Vagina (tissue), 2 donors: ENCODE data around the gene OSM.

Source experiments
- CTCF ChIP-seq, 3 experiments: fragments of 450-650 bp in 2 of 3; fragments of 200-600 bp in 1 of 3; sonication (generic) in 1 of 3; IDR thresholded peaks; one replicate each; pipeline ENCODE4 v1.5.1; 2017 to 2019; ENCODE audit warnings: antibody characterized with exemption in 3 of 3, mild to moderate bottlenecking in 2 of 3, moderate library complexity in 2 of 3
- POLR2A ChIP-seq, 2 donors: fragments of 450-650 bp; IDR thresholded peaks; one replicate each; pipeline ENCODE4 v1.6.1; 2017; ENCODE audit warnings: antibody characterized with exemption in 2 of 2, mild to moderate bottlenecking in 2 of 2, moderate library complexity in 2 of 2
- POLR2AphosphoS5 ChIP-seq, 2 donors: sonication (generic); formaldehyde crosslinking; IDR thresholded peaks; one replicate each; pipeline ENCODE4 v1.9.0; 2017; ENCODE audit warnings: antibody characterized with exemption in 2 of 2, mild to moderate bottlenecking in 2 of 2, low read depth in 1 of 2; ENCODE audit not compliant: insufficient read depth in 1 of 2

DNA sequence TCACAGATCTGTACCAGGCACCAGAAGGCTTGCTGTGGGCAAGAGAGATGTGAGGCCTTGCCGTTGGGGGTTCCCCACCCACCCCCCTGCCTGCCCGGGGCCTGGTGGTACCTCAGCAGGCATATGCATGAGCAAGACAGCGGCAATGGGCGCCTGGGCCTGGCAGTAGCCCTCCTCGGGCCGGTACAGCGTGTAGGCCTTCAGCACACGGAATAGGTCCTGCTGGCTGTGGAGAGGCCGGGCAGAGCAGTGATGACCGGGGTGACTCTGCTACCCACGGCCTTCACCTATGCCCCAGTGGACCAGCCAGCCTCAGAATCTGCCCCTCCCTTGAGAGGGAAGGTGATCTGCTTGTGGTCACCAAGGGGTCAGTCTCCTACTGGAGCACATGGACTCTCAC lies 28.2 kb upstream of the OSM start:
- TF ChIP-seq POLR2AphosphoS5 (IDR thresholded peaks at IDR 0.05; ENCODE audit: insufficient read depth in 1 of 2, low read depth in 1 of 2) (no peak), CTCF (IDR thresholded peaks at IDR 0.05) (no peak), POLR2A (IDR thresholded peaks at IDR 0.05) (no peak)
